H1 (cell line): ENCODE results near the gene ABTB1. TPM values are rescaled to one million over a fixed set of nuclear protein-coding genes. Genes with fewer than 3 reads are reported as not detected.
A peak's percentile ranks its signal among the peaks of the same experiment; 100 is the strongest.

Source experiments
- CTCF ChIA-PET: fragments of 300-600 bp; sonication (Branson Sonifier 250); formaldehyde crosslinking; loops from one replicate; lab custom pipeline; 2021; ENCODE audit not compliant: partially characterized antibody; lab: Charles Lee
- POLR2A ChIA-PET: fragments of 300-600 bp; sonication (Branson Sonifier 250); formaldehyde crosslinking; loops from one replicate; lab custom pipeline; 2021; ENCODE audit warnings: inconsistent platforms; ENCODE audit not compliant: partially characterized antibody; lab: Charles Lee
- DNase-seq, 2 experiments: peaks; one replicate each; pipeline versions ENCODE4 v3.0.0 to v3.0.0-alpha.2; 2010 to 2022; ENCODE audit warnings: low spot score in 2 of 2, low read depth in 1 of 2, mixed read lengths in 1 of 2
- FAIRE-seq: peaks from 2 replicates; lab custom pipeline; 2011; peaks lifted over from hg19 to GRCh38; lab: Jason Lieb, UNC
- H2AFZ ChIP-seq: 2 replicates; pipeline ENCODE4 v1.8.1; 2012; ENCODE audit warnings: low read length, inconsistent platforms
- H2AK5ac ChIP-seq: 2 replicates; pipeline ENCODE4 v1.6.1; 2013; ENCODE audit warnings: low read depth, low read length
- H2BK120ac ChIP-seq: replicated peaks from 2 replicates; pipeline ENCODE3; 2013; ENCODE audit warnings: low read depth, low read length, inconsistent platforms
- H2BK12ac ChIP-seq: 2 replicates; pipeline ENCODE4 v1.6.1; 2013; ENCODE audit warnings: low read depth, low read length
- H2BK15ac ChIP-seq: 2 replicates; pipeline ENCODE4 v1.6.1; 2013; ENCODE audit warnings: low read length
- H2BK20ac ChIP-seq: 2 replicates; pipeline ENCODE4 v1.6.1; 2013; ENCODE audit warnings: low read length
- H2BK5ac ChIP-seq: 2 replicates; pipeline ENCODE4 v1.6.1; 2013; ENCODE audit warnings: low read depth, low read length
- H3K14ac ChIP-seq: 2 replicates; pipeline ENCODE4 v1.6.1; 2013; ENCODE audit warnings: inconsistent platforms; ENCODE audit not compliant: insufficient read length
- H3K18ac ChIP-seq: 2 replicates; pipeline ENCODE4 v1.6.1; 2013; ENCODE audit warnings: low read length; ENCODE audit errors: extremely low read depth
- H3K23ac ChIP-seq: 2 replicates; pipeline ENCODE4 v1.6.1; 2013; ENCODE audit warnings: inconsistent platforms; ENCODE audit not compliant: insufficient read length
- H3K23me2 ChIP-seq: 2 replicates; pipeline ENCODE4 v1.6.1; 2013; ENCODE audit warnings: low read depth, low read length
- H3K27ac ChIP-seq: 2 replicates; pipeline ENCODE4 v1.6.1; 2011; ENCODE audit warnings: low read depth, low read length, inconsistent platforms
- H3K27me3 ChIP-seq, 4 experiments: replicated peaks in 1 of 4; 1 replicate in 1 of 4; 2 replicates in 3 of 4; pipeline versions ENCODE4 v1.6.1 to v1.8.1; 2011 to 2013; ENCODE audit warnings: low read length in 3 of 4, mild to moderate bottlenecking in 3 of 4, inconsistent platforms in 2 of 4, mixed read lengths in 2 of 4, moderate library complexity in 1 of 4; ENCODE audit not compliant: control insufficient read depth in 3 of 4, insufficient read depth in 3 of 4; ENCODE audit errors: extremely low read depth in 1 of 4
- H3K36me3 ChIP-seq, 4 experiments: 2 replicates each; pipeline versions ENCODE4 v1.6.1 to v1.8.1; 2011 to 2013; ENCODE audit warnings: mild to moderate bottlenecking in 4 of 4, low read length in 3 of 4, moderate library complexity in 2 of 4, control low read depth in 1 of 4, inconsistent platforms in 1 of 4; ENCODE audit not compliant: insufficient read depth in 4 of 4, control insufficient read depth in 2 of 4
- H3K4ac ChIP-seq: replicated peaks from 2 replicates; pipeline ENCODE3; 2013; ENCODE audit warnings: low read length, low read depth, mixed read lengths, inconsistent platforms; ENCODE audit not compliant: insufficient read length
- H3K4me1 ChIP-seq, 4 experiments: replicated peaks in 1 of 4; 1 replicate in 1 of 4; 2 replicates in 3 of 4; pipeline versions ENCODE4 v1.6.1 to v1.8.1; 2011 to 2013; ENCODE audit warnings: low read length in 3 of 4, inconsistent platforms in 2 of 4, mixed read lengths in 1 of 4; ENCODE audit not compliant: insufficient read depth in 4 of 4, control insufficient read depth in 3 of 4
- H3K4me2 ChIP-seq, 2 experiments: 2 replicates each; pipeline versions ENCODE4 v1.6.1 to v1.8.1; 2011 to 2013; ENCODE audit warnings: low read depth in 2 of 2, low read length in 2 of 2, control low read depth in 1 of 2, inconsistent platforms in 1 of 2, mild to moderate bottlenecking in 1 of 2; ENCODE audit not compliant: insufficient read depth in 1 of 2
- H3K4me3 ChIP-seq, 4 experiments: fragments of 200-600, 300-600 bp in 1 of 4; sonication (generic), shearing (Covaris generic), sonication (Bioruptor Twin) in 1 of 4; 2 replicates each; pipeline versions ENCODE4 v1.5.1 to v1.8.1; 2011 to 2016; ENCODE audit warnings: low read length in 4 of 4, low read depth in 3 of 4, control low read depth in 2 of 4, inconsistent platforms in 2 of 4, mild to moderate bottlenecking in 2 of 4, mixed read lengths in 1 of 4, moderate library complexity in 1 of 4; ENCODE audit not compliant: insufficient read depth in 2 of 4; ENCODE audit errors: extremely low read depth in 1 of 4
- H3K56ac ChIP-seq: replicated peaks from 2 replicates; pipeline ENCODE3; 2013; ENCODE audit warnings: low read depth, mild to moderate bottlenecking, mixed read lengths, low read length, inconsistent platforms; ENCODE audit not compliant: insufficient read length
- H3K79me1 ChIP-seq: 2 replicates; pipeline ENCODE4 v1.6.1; 2013; ENCODE audit warnings: low read depth, low read length, control low read depth
- H3K79me2 ChIP-seq, 2 experiments: 2 replicates each; pipeline versions ENCODE4 v1.6.1 to v1.8.1; 2012 to 2013; ENCODE audit warnings: low read length in 2 of 2, mild to moderate bottlenecking in 2 of 2, inconsistent platforms in 1 of 2; ENCODE audit not compliant: insufficient read depth in 2 of 2, control insufficient read depth in 1 of 2
- H3K9ac ChIP-seq, 4 experiments: replicated peaks in 1 of 4; 1 replicate in 1 of 4; 2 replicates in 3 of 4; pipeline versions ENCODE4 v1.6.1 to v1.8.1; 2011 to 2013; ENCODE audit warnings: low read depth in 3 of 4, low read length in 3 of 4, control low read depth in 2 of 4, mild to moderate bottlenecking in 2 of 4, moderate library complexity in 2 of 4, inconsistent platforms in 1 of 4; ENCODE audit errors: extremely low read depth in 1 of 4
- H3K9me3 ChIP-seq, 2 experiments: 2 replicates each; pipeline versions ENCODE4 v1.6.1 to v1.8.1; 2012 to 2013; ENCODE audit warnings: mild to moderate bottlenecking in 2 of 2, moderate library complexity in 2 of 2, control low read depth in 1 of 2, inconsistent platforms in 1 of 2, low read depth in 1 of 2, low read length in 1 of 2, mixed read lengths in 1 of 2; ENCODE audit not compliant: insufficient read depth in 2 of 2
- H4K20me1 ChIP-seq, 2 experiments: replicated peaks in 1 of 2; 2 replicates each; pipeline versions ENCODE3 to v1.8.1; 2011 to 2013; ENCODE audit warnings: inconsistent platforms in 2 of 2, low read length in 2 of 2, mild to moderate bottlenecking in 1 of 2; ENCODE audit not compliant: insufficient read depth in 2 of 2, control insufficient read depth in 1 of 2
- H4K5ac ChIP-seq: 2 replicates; pipeline ENCODE4 v1.6.1; 2013; ENCODE audit warnings: low read length, low read depth, mixed read lengths, inconsistent platforms; ENCODE audit not compliant: insufficient read length
- H4K8ac ChIP-seq: 2 replicates; pipeline ENCODE4 v1.8.0; 2013; ENCODE audit warnings: mild to moderate bottlenecking, moderate library complexity, low read length, inconsistent platforms; ENCODE audit not compliant: insufficient read depth; ENCODE audit errors: extremely low read depth
- H4K91ac ChIP-seq: replicated peaks from 2 replicates; pipeline ENCODE3; 2013; ENCODE audit warnings: low read length, mixed read lengths, inconsistent platforms; ENCODE audit not compliant: insufficient read length
- ASH2L ChIP-seq: fragments of 200-600, 300-600 bp; sonication (generic); IDR thresholded peaks from one replicate; pipeline ENCODE4 v1.7.1; 2017; ENCODE audit warnings: low read length
- GTF2F1 ChIP-seq: IDR thresholded peaks from 2 replicates; pipeline ENCODE4 v1.6.1; 2012; ENCODE audit warnings: low read depth, low read length, improper control_type of control experiment, borderline replicate concordance
- RAD21 ChIP-seq, 2 experiments: IDR thresholded peaks in 1 of 2; conservative IDR thresholded peaks in 1 of 2; 2 replicates each; pipeline ENCODE4 v1.6.1; 2011; ENCODE audit warnings: low read depth in 2 of 2, low read length in 2 of 2, improper control_type of control experiment in 1 of 2, inconsistent platforms in 1 of 2, mild to moderate bottlenecking in 1 of 2, moderate library complexity in 1 of 2
- SIX5 ChIP-seq: IDR thresholded peaks from 2 replicates; pipeline ENCODE4 v1.6.1; 2011; ENCODE audit warnings: mild to moderate bottlenecking, low read depth, low read length
- SUZ12 ChIP-seq: fragments of 200-600 bp; sonication (generic); IDR thresholded peaks from 2 replicates; pipeline ENCODE4 v1.6.1; 2012; ENCODE audit warnings: mild to moderate bottlenecking, inconsistent platforms, low read length, moderate library complexity, mixed read lengths
- TAF7 ChIP-seq: optimal IDR thresholded peaks from 2 replicates; pipeline ENCODE3; 2011; ENCODE audit warnings: low read depth, mild to moderate bottlenecking, inconsistent platforms, low read length, moderate library complexity, borderline replicate concordance
- TBP ChIP-seq: IDR thresholded peaks from 2 replicates; pipeline ENCODE4 v1.6.1; 2011; ENCODE audit warnings: low read depth, low read length, improper control_type of control experiment
- WGBS, 2 experiments: shearing (Covaris generic) in 1 of 2; methylation state at CpG; one replicate each; pipeline versions ENCODE4 v1.1.6 to v1.1.7; 2013 to 2015; ENCODE audit warnings: low lambda C conversion rate in 2 of 2, mixed read lengths in 2 of 2, inconsistent platforms in 1 of 2, low coverage in 1 of 2, missing lambda C conversion rate in 1 of 2; ENCODE audit not compliant: insufficient replicate concordance in 2 of 2, insufficient coverage in 1 of 2, insufficient read length in 1 of 2; ENCODE audit errors: extremely low coverage in 1 of 2, missing lambda C conversion rate in 1 of 2; 5-methylcytosine and 5-hydroxymethylcytosine counted together
- polyA plus RNA-seq, 7 experiments: library from polyadenylated mRNA; depleted of rRNA in 3 of 7; stranded (reverse) in 5 of 7; unstranded in 2 of 7; fragments of >200 nt in 5 of 7; fragments of 200-250 nt in 2 of 7; gene quantifications; 1 replicate in 5 of 7; 2 replicates in 1 of 7; 4 replicates in 1 of 7; pipeline versions ENCODE4 v1.2.1 to v1.2.3, GENCODE V29; 2011 to 2013; ENCODE audit warnings: missing spikeins in 2 of 7, mixed read lengths in 2 of 7
- total RNA-seq: library from RNA; stranded (reverse); fragmentation: NEBNext Ultra II Directional; extraction: Animal tissue kit (Norgen Biotek cat#: 25700); gene quantifications from 2 replicates; pipeline ENCODE4 v1.2.1, GENCODE V29; 2021
- TF ChIP-seq, protein P1 (sequence below): IDR thresholded peaks from 2 replicates; pipeline ENCODE4 v1.6.1; 2012; ENCODE audit warnings: inconsistent platforms
- TF ChIP-seq, protein P2 (sequence below), 3 experiments: IDR thresholded peaks; 1 replicate in 2 of 3; 2 replicates in 1 of 3; pipeline versions ENCODE4 v1.5.1 to v1.6.1; 2011; ENCODE audit warnings: low read length in 3 of 3, mild to moderate bottlenecking in 3 of 3, inconsistent platforms in 2 of 3, low read depth in 1 of 3, moderate library complexity in 1 of 3; ENCODE audit not compliant: insufficient read depth in 1 of 3; ENCODE audit errors: control extremely low read depth in 1 of 3

ABTB1 gene
- total and polyA plus RNA-seq, 2 of the 8 experiments (the other 6 are each of a cell fraction or from before 2014, with no cell fraction given): 7.1 to 9.4 TPM

- no peak overlapping the region for H3K56ac ChIP-seq
- no peaks in the 10 kb centered on the region for H3K27me3 ChIP-seq
- no peak overlapping the region for H3K4me3 ChIP-seq
- H3K9ac ChIP-seq: no peak overlapping the region
- H4K20me1 ChIP-seq: no peaks in the 10 kb centered on the region
- no peaks in the 10 kb centered on the region for H3K79me1 ChIP-seq
- no peak overlapping the region for H2AK5ac ChIP-seq
- H3K27ac ChIP-seq: no peak overlapping the region
- no peak overlapping the region for H2BK120ac ChIP-seq
- no peak overlapping the region for H3K4ac ChIP-seq
- POLR2A ChIA-PET: interaction anchor here (0.9 kb wide), 1 partner anchor 12 kb away, joined by 3 read pairs; no protein-coding TSS in a partner anchor
- H3K23me2 ChIP-seq: no peaks in the 10 kb centered on the region
- H3K23ac ChIP-seq: no peak overlapping the region
- no peak overlapping the region for H2BK12ac ChIP-seq
- no peaks in the 10 kb centered on the region for H3K79me2 ChIP-seq
- no peak overlapping the region for H4K91ac ChIP-seq
- H2BK5ac ChIP-seq: no peak overlapping the region
- H2BK20ac ChIP-seq: no peak overlapping the region
- no peaks in the 10 kb centered on the region for H3K36me3 ChIP-seq
- H2AFZ ChIP-seq: no peak overlapping the region
- H3K4me2 ChIP-seq: no peak overlapping the region
- H2BK15ac ChIP-seq: no peak overlapping the region
- no peak overlapping the region for H4K5ac ChIP-seq
- no peak overlapping the region for H3K14ac ChIP-seq
- WGBS, 2 experiments: 80% methylated on average over 17 of the region's 17 CpGs; no CpG with 5 or more reads in 1 of the 2 experiments
- no peak for TF ChIP-seq SUZ12
- TF ChIP-seq, protein P1, sequence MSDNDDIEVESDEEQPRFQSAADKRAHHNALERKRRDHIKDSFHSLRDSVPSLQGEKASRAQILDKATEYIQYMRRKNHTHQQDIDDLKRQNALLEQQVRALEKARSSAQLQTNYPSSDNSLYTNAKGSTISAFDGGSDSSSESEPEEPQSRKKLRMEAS: 0 out of 2 replicates have a peak, but pooled peaks have one; percentile 15
- TF ChIP-seq, protein P2, sequence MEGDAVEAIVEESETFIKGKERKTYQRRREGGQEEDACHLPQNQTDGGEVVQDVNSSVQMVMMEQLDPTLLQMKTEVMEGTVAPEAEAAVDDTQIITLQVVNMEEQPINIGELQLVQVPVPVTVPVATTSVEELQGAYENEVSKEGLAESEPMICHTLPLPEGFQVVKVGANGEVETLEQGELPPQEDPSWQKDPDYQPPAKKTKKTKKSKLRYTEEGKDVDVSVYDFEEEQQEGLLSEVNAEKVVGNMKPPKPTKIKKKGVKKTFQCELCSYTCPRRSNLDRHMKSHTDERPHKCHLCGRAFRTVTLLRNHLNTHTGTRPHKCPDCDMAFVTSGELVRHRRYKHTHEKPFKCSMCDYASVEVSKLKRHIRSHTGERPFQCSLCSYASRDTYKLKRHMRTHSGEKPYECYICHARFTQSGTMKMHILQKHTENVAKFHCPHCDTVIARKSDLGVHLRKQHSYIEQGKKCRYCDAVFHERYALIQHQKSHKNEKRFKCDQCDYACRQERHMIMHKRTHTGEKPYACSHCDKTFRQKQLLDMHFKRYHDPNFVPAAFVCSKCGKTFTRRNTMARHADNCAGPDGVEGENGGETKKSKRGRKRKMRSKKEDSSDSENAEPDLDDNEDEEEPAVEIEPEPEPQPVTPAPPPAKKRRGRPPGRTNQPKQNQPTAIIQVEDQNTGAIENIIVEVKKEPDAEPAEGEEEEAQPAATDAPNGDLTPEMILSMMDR (IDR thresholded peaks at IDR 0.05; ENCODE audit: control extremely low read depth in 1 of 3, insufficient read depth in 1 of 3, low read depth in 1 of 3, low read length in 3 of 3): peak in 2 of 3 experiments; percentile 70 to 81; a peak in 3 of 4 replicates
- no peak for TF ChIP-seq SIX5
- TF ChIP-seq GTF2F1: no peak
- no peak for TF ChIP-seq TBP
- no peak for TF ChIP-seq TAF7
- peak; percentile 40 to 57 for TF ChIP-seq RAD21 (IDR thresholded peaks at IDR 0.05 in 1 of 2, conservative IDR thresholded peaks at IDR 0.05 in 1 of 2; ENCODE audit: low read depth in 2 of 2, low read length in 2 of 2)
- no peak for TF ChIP-seq ASH2L
- TF ChIP-seq, all 59 proteins: peak for 3
- H3K9me3 ChIP-seq: no peaks in the 10 kb centered on the region
- CTCF ChIA-PET: interaction anchor here (0.6 to 12.8 kb wide), 22 partner anchors 9 to 1243 kb away, joined by 3 to 172 read pairs (median 4); no protein-coding TSS in a partner anchor
- no peak overlapping the region for H4K8ac ChIP-seq
- DNase-seq (no peak), FAIRE-seq (no peak)
- no peak overlapping the region for H3K18ac ChIP-seq
- H3K4me1 ChIP-seq: peaks cover 0 to 10% (median 5%) of the 10 kb centered on the region in 4 experiments; a peak in 5 of 7 replicates
Observed at GRCh38 chr3:127694467-127695215, 21.9 kb downstream of the ABTB1 start.
